MG63 (cell line): ENCODE data around the gene ARHGAP18. TPM values are rescaled to one million over a fixed set of nuclear protein-coding genes. Genes with fewer than 3 reads are reported as not detected.

ENCODE experiments used
- DNase-seq: peaks from one replicate; pipeline ENCODE4 v3.0.0-alpha.2; 2020
- H3K27me3 ChIP-seq: fragments of 250-450 bp; sonication (Bioruptor Pico); 2 replicates; pipeline ENCODE4 v1.5.1; 2020; ENCODE audit warnings: mild to moderate bottlenecking, moderate library complexity
- H3K36me3 ChIP-seq: fragments of 250-450 bp; sonication (Bioruptor Pico); 2 replicates; pipeline ENCODE4 v1.5.1; 2020; ENCODE audit warnings: mild to moderate bottlenecking, moderate library complexity
- H3K4me3 ChIP-seq: fragments of 250-450 bp; sonication (Bioruptor Pico); 2 replicates; pipeline ENCODE4 v1.5.1; 2020; ENCODE audit warnings: mild to moderate bottlenecking, moderate library complexity
- H3K9me3 ChIP-seq: fragments of 250-450 bp; sonication (Bioruptor Pico); 2 replicates; pipeline ENCODE4 v1.5.1; 2020; ENCODE audit warnings: mild to moderate bottlenecking, moderate library complexity
- total RNA-seq: library from RNA; depleted of rRNA; stranded (reverse); fragments of >200 nt; shearing (Covaris generic); gene quantifications from 2 replicates; pipeline ENCODE4 v1.2.3, GENCODE V29; 2014; ENCODE audit warnings: low replicate concordance

The ARHGAP18 gene
- total RNA-seq, 1 experiment from 2014 or later, result 31.7 TPM

GRCh38 chr6:129645106-129645829 lies 64.7 kb downstream of the ARHGAP18 start:
- Histone ChIP-seq H3K36me3 (no peaks in the 10 kb centered on the region; the same call in 1 of the 2 replicates), H3K9me3 (no peaks in the 10 kb centered on the region), H3K4me3 (no peak overlapping the region), H3K27me3 (no peaks in the 10 kb centered on the region)
- DNase-seq, result no peak

GRCh38 chr6:129644567-129645015 lies 65.4 kb downstream of the ARHGAP18 start:
- Histone ChIP-seq H3K27me3 (no peaks in the 10 kb centered on the region), H3K36me3 (no peaks in the 10 kb centered on the region; the same call in 1 of the 2 replicates), H3K9me3 (no peaks in the 10 kb centered on the region), H3K4me3 (no peak overlapping the region)
- no peak for DNase-seq

- no peaks in the 10 kb centered on the region for H3K9me3 ChIP-seq
- DNase-seq, result no peak
- no peaks in the 10 kb centered on the region; the same call in 1 of the 2 replicates for H3K36me3 ChIP-seq
- no peak overlapping the region for H3K4me3 ChIP-seq
- no peaks in the 10 kb centered on the region for H3K27me3 ChIP-seq
These were observed 66.0 kb downstream of the ARHGAP18 start for GRCh38 chr6:129643968-129644367.

GRCh38 chr6:129643176-129643575 lies 66.8 kb downstream of the ARHGAP18 start:
- H3K36me3 ChIP-seq, result peaks cover 1% of the 10 kb centered on the region; the same call in 1 of the 2 replicates
- no peaks in the 10 kb centered on the region for H3K9me3 ChIP-seq
- H3K27me3 ChIP-seq, result no peaks in the 10 kb centered on the region
- no peak overlapping the region for H3K4me3 ChIP-seq
- no peak for DNase-seq

- Histone ChIP-seq H3K27me3 (no peaks in the 10 kb centered on the region), H3K4me3 (no peak overlapping the region), H3K36me3 (peaks cover 5% of the 10 kb centered on the region; the same call in 1 of the 2 replicates), H3K9me3 (no peaks in the 10 kb centered on the region)
- no peak for DNase-seq
These were observed 67.7 kb downstream of the ARHGAP18 start for GRCh38 chr6:129642322-129642721.

DNA sequence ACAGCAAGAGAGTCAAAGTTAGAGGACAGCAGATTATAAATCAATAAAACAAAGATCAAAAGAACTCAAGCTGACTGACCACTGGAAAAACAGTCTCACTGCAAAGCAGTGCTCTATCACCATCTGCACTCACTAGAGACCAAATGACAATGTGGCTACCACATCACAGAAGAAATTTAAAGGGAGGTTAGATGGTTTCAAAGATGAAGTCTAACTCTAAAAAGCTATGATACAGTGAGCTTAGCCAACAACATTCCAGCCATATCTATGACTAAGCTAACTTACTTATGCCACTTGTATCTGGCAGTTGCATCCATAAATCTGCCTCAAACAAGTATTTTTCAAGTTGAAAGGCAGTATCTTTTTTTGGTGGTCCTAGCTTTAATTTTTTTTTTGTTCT lies 68.6 kb downstream of the ARHGAP18 start:
- Histone ChIP-seq H3K9me3 (no peaks in the 10 kb centered on the region), H3K27me3 (no peaks in the 10 kb centered on the region), H3K36me3 (peaks cover 5% of the 10 kb centered on the region; the same call in 1 of the 2 replicates), H3K4me3 (no peak overlapping the region)
- no peak for DNase-seq

DNA sequence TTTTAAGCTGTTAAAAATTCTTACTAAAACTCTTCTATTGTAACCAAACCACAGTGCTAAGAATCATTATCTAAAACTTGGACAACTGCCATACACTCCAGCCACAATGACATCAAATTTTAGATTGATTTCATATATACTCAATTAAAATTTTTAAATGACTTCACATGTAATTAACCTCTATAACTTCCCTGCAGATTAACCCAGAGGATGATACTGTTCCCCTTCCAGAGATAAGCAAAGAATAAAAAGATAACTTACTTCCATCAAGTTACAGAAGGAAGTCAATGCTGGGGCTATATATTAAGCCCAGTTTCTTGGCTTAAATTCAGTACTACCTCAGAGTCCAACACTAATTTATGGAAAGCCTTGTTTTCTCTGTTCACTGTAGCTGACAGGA lies 71.3 kb downstream of the ARHGAP18 start:
- H3K36me3 ChIP-seq, result peaks cover 13% of the 10 kb centered on the region
- H3K9me3 ChIP-seq, result no peaks in the 10 kb centered on the region
- no peak overlapping the region for H3K4me3 ChIP-seq
- H3K27me3 ChIP-seq, result no peaks in the 10 kb centered on the region
- no peak for DNase-seq

- Histone ChIP-seq H3K4me3 (no peak overlapping the region), H3K36me3 (peaks cover 13% of the 10 kb centered on the region), H3K27me3 (no peaks in the 10 kb centered on the region), H3K9me3 (no peaks in the 10 kb centered on the region)
- DNase-seq, result no peak
These were observed 71.8 kb downstream of the ARHGAP18 start for GRCh38 chr6:129638055-129638684.

DNA sequence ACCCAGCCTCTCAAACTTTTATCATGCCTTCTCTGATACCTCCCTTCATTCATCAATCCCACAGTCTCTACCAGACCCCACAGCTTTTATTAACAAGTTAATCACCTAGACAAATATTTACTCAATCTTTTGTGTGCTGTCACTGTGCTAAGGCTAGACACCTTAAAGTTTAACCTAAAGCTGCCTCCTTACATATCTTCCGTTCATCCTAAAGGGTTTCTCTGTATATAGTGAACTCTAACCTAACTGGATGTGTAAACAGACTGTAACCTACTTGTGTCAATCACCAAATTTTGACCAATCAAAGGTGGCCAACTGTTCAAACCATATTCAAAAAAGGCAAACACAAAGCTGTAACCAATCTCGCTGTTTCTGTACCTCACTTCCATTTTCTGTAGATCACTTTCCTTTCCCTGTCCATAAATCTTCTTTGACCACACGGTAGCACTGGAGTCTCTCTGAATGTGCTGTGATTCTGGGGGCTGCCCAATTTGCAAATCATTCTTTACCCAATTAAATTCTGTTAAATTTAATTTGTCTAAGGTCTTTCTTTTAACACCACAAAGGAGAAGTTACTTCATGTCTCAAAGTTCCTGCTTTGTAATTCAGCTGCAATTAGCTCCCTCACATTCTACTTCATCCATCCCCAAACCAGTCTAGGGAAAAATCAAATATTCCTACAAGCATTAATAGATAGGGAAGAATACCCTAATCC lies 72.5 kb downstream of the ARHGAP18 start:
- Histone ChIP-seq H3K36me3 (peaks cover 13% of the 10 kb centered on the region), H3K4me3 (no peak overlapping the region), H3K9me3 (no peaks in the 10 kb centered on the region), H3K27me3 (no peaks in the 10 kb centered on the region)
- DNase-seq, result no peak

GRCh38 chr6:129635396-129636130 lies 74.4 kb downstream of the ARHGAP18 start:
- Histone ChIP-seq H3K27me3 (no peaks in the 10 kb centered on the region), H3K4me3 (no peak overlapping the region), H3K9me3 (no peaks in the 10 kb centered on the region), H3K36me3 (peaks cover 13% of the 10 kb centered on the region)
- DNase-seq, result peak; percentile 52

- Histone ChIP-seq H3K4me3 (no peak overlapping the region), H3K36me3 (peaks cover 13% of the 10 kb centered on the region)
- DNase-seq, result no peak
These were observed 75.4 kb downstream of the ARHGAP18 start for GRCh38 chr6:129634411-129635230.

DNA sequence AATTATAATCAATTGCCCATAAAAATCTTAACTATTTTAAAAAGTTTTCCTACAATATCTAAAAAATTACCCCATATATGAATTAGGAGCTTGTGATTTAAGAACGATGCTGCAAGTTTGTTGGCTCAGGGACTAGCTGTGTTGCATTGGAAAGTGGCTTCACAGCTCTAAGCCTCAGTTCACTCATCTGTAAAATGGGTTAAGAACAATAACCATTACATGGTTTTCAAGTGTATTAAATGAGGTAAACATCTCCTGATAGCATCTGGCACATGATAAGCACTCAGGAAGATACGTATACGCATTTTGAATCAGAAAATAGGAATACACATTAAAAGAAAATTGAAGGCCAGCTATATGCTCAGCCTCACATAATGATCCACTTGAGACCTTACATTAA lies 76.4 kb downstream of the ARHGAP18 start:
- H3K4me3 ChIP-seq, result no peak overlapping the region
- no peaks in the 10 kb centered on the region for H3K9me3 ChIP-seq
- H3K36me3 ChIP-seq, result peaks cover 13% of the 10 kb centered on the region
- no peak for DNase-seq
- H3K27me3 ChIP-seq, result no peaks in the 10 kb centered on the region

More at GRCh38 chr6:129634411-129635230, 75.4 kb downstream of the ARHGAP18 start:
- Histone ChIP-seq H3K27me3 (no peaks in the 10 kb centered on the region), H3K9me3 (no peaks in the 10 kb centered on the region)

DNA sequence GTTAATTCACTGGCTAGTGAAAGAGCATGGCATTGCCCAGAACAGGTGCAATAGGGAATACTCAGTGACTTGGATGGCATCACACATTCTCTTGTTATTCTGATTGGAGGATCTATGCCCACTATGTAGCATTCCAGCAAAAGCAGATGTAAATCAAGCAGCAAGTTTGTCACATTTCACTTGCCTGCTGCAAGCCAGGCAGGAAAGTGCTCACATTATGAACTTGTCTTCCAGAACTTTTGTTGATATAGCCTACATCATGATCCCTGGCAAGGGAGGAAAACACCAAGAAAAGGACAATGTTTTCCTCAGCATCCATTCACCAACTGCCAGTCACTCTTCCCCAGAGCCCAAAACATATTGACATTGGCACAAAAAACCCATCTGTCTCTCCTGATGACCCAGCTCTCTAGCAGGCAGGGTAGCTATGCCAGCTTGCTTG lies 77.8 kb downstream of the ARHGAP18 start:
- peaks cover 8% of the 10 kb centered on the region for H3K36me3 ChIP-seq
- H3K9me3 ChIP-seq, result no peaks in the 10 kb centered on the region
- no peaks in the 10 kb centered on the region for H3K27me3 ChIP-seq
- no peak for DNase-seq
- H3K4me3 ChIP-seq, result no peak overlapping the region

DNA sequence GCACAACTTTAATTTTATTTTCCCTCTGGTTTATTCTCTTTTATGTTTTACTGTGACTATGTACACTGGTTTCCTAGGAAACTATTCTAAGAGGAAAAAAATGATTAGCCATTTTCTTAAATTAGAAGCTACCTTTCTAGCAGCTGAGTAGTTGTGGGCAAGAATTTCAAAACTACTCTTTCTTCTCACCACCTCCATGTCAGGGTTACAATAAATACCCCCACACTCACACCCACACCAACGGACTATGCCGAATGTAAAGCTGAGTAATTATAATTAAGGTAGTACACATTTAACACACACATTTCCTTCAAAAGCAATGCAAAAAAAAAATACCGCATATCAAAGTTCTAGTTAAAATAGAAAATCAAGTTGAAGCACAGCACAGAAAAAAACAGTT lies 78.9 kb downstream of the ARHGAP18 start:
- no peaks in the 10 kb centered on the region for H3K9me3 ChIP-seq
- H3K4me3 ChIP-seq, result no peak overlapping the region
- no peaks in the 10 kb centered on the region for H3K27me3 ChIP-seq
- H3K36me3 ChIP-seq, result peaks cover 6% of the 10 kb centered on the region
- DNase-seq, result no peak

- Histone ChIP-seq H3K36me3 (peaks cover 6% of the 10 kb centered on the region; the same call in 1 of the 2 replicates), H3K4me3 (no peak overlapping the region), H3K9me3 (no peaks in the 10 kb centered on the region), H3K27me3 (no peaks in the 10 kb centered on the region)
- no peak for DNase-seq
These were observed 79.4 kb downstream of the ARHGAP18 start for GRCh38 chr6:129630596-129630995.
